Measurements from ENCODE around the gene TAOK1. TPM values are rescaled to one million over a fixed set of nuclear protein-coding genes. Genes with fewer than 3 reads are reported as not detected.
"Not testable (repeated sequence)": the region's sequence is repeated elsewhere in the genome, so short reads cannot be mapped to it uniquely, and the experiment has no call there.

Gene TAOK1
- total RNA-seq, 4 donors from 2014 or later, result 54.7 to 71.8 (median 64.9) TPM

- DNase-seq (ENCODE audit: low spot score in 2 of 2), result no peak
- no peak overlapping the region for H3K4me3 ChIP-seq (ENCODE audit: low read depth, poor library complexity, severe bottlenecking)
- TF ChIP-seq, protein P1, sequence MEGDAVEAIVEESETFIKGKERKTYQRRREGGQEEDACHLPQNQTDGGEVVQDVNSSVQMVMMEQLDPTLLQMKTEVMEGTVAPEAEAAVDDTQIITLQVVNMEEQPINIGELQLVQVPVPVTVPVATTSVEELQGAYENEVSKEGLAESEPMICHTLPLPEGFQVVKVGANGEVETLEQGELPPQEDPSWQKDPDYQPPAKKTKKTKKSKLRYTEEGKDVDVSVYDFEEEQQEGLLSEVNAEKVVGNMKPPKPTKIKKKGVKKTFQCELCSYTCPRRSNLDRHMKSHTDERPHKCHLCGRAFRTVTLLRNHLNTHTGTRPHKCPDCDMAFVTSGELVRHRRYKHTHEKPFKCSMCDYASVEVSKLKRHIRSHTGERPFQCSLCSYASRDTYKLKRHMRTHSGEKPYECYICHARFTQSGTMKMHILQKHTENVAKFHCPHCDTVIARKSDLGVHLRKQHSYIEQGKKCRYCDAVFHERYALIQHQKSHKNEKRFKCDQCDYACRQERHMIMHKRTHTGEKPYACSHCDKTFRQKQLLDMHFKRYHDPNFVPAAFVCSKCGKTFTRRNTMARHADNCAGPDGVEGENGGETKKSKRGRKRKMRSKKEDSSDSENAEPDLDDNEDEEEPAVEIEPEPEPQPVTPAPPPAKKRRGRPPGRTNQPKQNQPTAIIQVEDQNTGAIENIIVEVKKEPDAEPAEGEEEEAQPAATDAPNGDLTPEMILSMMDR (IDR thresholded peaks at IDR 0.05), result no peak
- no peak for TF ChIP-seq POLR2A (IDR thresholded peaks at IDR 0.05)
- 90 to 98% methylated on average over 4 of the region's 4 CpGs for WGBS, 2 donors
- intact Hi-C loops (cut with DNase I; ENCODE audit: low total_unique reads), result no loop called here
Measured at GRCh38 chr17:29458066-29458465, 67.9 kb downstream of the TAOK1 start.

DNA sequence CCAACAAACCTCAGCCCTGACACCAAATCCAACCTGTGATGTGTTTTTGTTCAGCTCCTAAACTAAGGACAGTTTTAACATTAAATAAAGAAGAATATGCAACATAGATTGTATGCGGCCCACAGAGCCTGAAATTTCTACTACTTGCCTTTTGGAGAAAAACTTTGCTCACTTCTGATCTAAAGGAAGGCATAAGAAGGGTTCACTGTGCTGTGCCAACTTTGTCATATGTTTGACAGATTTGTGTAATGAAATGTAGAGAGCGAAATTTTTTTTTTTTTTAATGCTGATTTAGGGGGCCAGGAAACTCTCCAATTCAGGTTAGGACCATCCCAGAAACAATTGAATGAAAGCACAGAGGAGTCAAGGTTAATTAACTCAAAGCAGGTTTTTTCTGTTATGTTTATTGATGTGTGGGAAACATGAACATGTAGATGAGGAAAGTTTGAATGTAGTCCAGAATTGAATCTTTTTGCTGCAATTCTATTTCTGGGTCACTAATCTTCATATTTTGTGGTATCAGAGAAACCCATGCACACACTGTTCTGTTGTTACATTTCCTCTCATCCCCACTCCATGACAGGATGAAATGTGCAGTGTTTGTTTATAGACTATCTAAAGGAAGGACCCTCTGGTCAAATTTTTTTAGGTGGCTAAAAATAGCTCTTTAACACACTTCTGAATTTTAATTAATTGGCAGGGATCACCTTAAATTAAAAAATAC, 71.5 kb downstream of the TAOK1 start:
- 78 to 81% methylated on average over 2 of the region's 2 CpGs for WGBS, 2 donors
- DNase-seq (ENCODE audit: low spot score in 2 of 2), result no peak
- intact Hi-C loops (cut with DNase I; ENCODE audit: low total_unique reads), result no loop called here
- TF ChIP-seq, protein P1 (IDR thresholded peaks at IDR 0.05), result no peak
- TF ChIP-seq POLR2A (IDR thresholded peaks at IDR 0.05), result no peak
- H3K4me3 ChIP-seq (ENCODE audit: low read depth, poor library complexity, severe bottlenecking), result no peak overlapping the region

DNA sequence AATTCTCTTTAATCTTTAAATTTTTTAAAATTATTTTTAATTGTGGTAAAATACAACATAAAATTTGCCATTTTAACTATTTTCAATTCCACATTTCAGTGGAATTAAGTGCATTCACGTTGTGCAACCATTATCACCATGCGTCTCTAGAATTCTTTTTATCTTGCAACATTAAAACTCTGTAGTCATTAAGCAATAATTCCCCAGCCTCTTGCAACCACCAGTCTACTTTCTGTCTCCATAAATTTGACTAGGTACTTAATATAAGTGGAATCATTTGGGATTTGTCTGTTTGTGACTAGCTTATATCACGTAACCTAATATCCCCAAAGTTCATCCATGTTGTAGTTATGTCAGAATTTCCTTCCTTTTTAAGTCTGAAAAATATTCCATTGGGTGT, 79.1 kb downstream of the TAOK1 start:
- 93 to 95% methylated on average over 3 of the region's 3 CpGs for WGBS, 2 donors
- TF ChIP-seq, protein P1 (IDR thresholded peaks at IDR 0.05), result no peak
- no peak for TF ChIP-seq POLR2A (IDR thresholded peaks at IDR 0.05)

DNA sequence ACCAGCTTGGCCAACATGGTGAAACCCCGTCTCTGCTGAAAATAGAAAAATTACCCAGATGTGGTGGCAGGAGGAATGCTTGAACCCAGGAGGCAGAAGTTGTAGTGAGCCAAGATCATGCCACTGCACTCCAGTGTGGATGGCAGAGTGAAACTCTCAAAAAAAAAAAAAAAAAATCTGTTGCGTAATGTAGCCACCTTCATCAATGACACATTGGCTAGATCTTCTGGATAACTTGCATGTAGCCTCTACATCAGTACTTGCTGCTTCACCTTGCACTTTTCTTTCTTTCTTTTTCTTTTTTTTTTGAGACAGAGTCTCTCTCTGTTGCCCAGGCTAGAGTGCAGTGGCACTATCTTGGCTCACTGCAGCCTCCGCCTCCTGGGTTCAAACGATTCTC, 83.3 kb downstream of the TAOK1 start:
- H3K4me3 ChIP-seq (ENCODE audit: low read depth, poor library complexity, severe bottlenecking); intact Hi-C loops (cut with DNase I; ENCODE audit: low total_unique reads); DNase-seq (ENCODE audit: low spot score in 2 of 2): not testable (repeated sequence)
- WGBS, 2 donors, result 93 to 97% methylated on average over 4 of the region's 4 CpGs

More for the DNA sequence above, 79.1 kb downstream of the TAOK1 start:
- no peak overlapping the region for H3K4me3 ChIP-seq (ENCODE audit: low read depth, poor library complexity, severe bottlenecking)
- DNase-seq (ENCODE audit: low spot score in 2 of 2), result no peak
- intact Hi-C loops (cut with DNase I; ENCODE audit: low total_unique reads), result no loop called here

DNA sequence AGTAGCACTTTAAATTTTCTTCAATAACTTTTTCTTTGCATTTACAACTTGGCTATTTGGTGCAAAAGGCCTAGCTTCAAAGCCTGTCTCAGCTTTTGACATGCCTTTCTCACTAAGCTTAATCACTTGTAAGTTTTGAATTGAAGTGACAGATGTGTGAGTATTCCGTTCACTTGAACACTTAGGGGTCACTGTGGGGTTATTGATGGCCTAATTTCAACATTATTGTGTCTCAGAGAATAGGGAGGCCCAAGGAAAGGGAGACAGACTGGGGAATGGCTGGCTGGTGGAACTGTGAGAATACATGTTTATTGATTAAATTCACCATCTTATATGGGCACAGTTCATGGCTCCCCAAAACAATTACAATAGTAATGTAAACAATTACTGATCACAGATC, 84.1 kb downstream of the TAOK1 start:
- intact Hi-C loops (cut with DNase I; ENCODE audit: low total_unique reads), result no loop called here
- DNase-seq (ENCODE audit: low spot score in 2 of 2), result no peak
- no peak overlapping the region for H3K4me3 ChIP-seq (ENCODE audit: low read depth, poor library complexity, severe bottlenecking)
- 88 to 94% methylated on average over 1 of the region's 1 CpG for WGBS, 2 donors
- TF ChIP-seq, protein P1 (IDR thresholded peaks at IDR 0.05), result no peak
- TF ChIP-seq POLR2A (IDR thresholded peaks at IDR 0.05), result no peak

DNA sequence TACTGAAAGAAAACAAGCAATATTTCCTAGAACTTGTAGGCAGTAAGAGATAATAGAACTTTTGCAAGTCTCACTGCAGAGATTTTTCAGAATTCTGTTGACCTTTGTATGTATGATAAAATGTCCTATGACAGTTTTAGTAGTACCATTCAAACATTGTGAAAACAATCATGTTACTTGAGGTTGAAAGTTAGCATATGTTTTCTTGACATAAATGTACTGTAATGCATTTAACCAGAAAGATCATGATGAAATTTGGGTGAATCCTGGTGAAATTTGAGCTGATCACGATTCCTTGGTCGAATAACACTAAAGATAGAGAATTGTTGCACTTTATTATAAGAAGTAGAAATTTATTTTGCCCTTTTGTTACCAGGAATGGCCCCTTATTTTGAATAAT, 85.7 kb downstream of the TAOK1 start:
- WGBS, 2 donors, result 92 to 94% methylated on average over 2 of the region's 2 CpGs
- TF ChIP-seq, protein P1 (IDR thresholded peaks at IDR 0.05), result no peak
- no peak overlapping the region for H3K4me3 ChIP-seq (ENCODE audit: low read depth, poor library complexity, severe bottlenecking)
- intact Hi-C loops (cut with DNase I; ENCODE audit: low total_unique reads), result no loop called here
- no peak for DNase-seq (ENCODE audit: low spot score in 2 of 2)

- 69 to 79% methylated on average over 7 of the region's 7 CpGs for WGBS, 2 donors
- intact Hi-C loops (cut with DNase I; ENCODE audit: low total_unique reads); DNase-seq (ENCODE audit: low spot score in 2 of 2); H3K4me3 ChIP-seq (ENCODE audit: low read depth, poor library complexity, severe bottlenecking): not testable (repeated sequence)
Measured at GRCh38 chr17:29480249-29480928, 90.2 kb downstream of the TAOK1 start.
